Activated T-cell treated with anti-CD3 and anti-CD28 coated beads, Interleukin-2, amount 50 U/mL, for 72 hours (primary cell): Measurements from ENCODE around the gene CRYBG3. TPM values are rescaled to one million over a fixed set of nuclear protein-coding genes. Genes with fewer than 3 reads are reported as not detected.

Experiments
- ATAC-seq, 2 donors: fragments of 150-1000 bp; cut with Tn5 transposase; replicated peaks in 1 of 2; 2 replicates each; pipeline ENCODE4 v1.10.0; 2021; ENCODE audit warnings: moderate library complexity in 2 of 2, mild to moderate bottlenecking in 1 of 2
- DNase-seq, 2 donors: peaks; one replicate each; pipeline ENCODE4 v3.0.0; 2021 to 2022; ENCODE audit warnings: mixed read lengths in 1 of 2
- H3K27ac Mint-ChIP-seq: one replicate; pipeline ENCODE4 v1.8.0; 2022; ENCODE audit warnings: mild to moderate bottlenecking, moderate library complexity, mixed read lengths
- H3K27me3 Mint-ChIP-seq: one replicate; pipeline ENCODE4 v1.8.0; 2022; ENCODE audit warnings: low read depth, mixed read lengths
- H3K36me3 Mint-ChIP-seq, 2 donors: one replicate each; pipeline ENCODE4 v1.8.0; 2022; ENCODE audit warnings: mixed read lengths in 2 of 2, mild to moderate bottlenecking in 1 of 2; ENCODE audit not compliant: insufficient read depth in 2 of 2
- H3K4me1 Mint-ChIP-seq: one replicate; pipeline ENCODE4 v1.8.0; 2022; ENCODE audit warnings: low read depth, mixed read lengths
- H3K4me3 Mint-ChIP-seq, 2 donors: one replicate each; pipeline ENCODE4 v1.8.0; 2022; ENCODE audit warnings: mild to moderate bottlenecking in 2 of 2, mixed read lengths in 2 of 2, moderate library complexity in 2 of 2
- H3K9me3 Mint-ChIP-seq, 2 donors: one replicate each; pipeline ENCODE4 v1.8.0; 2022; ENCODE audit warnings: mixed read lengths in 2 of 2
- total RNA-seq, 2 donors: library from RNA; stranded (reverse); gene quantifications; one replicate each; pipeline ENCODE4 v1.2.3, GENCODE V29; 2022

Gene CRYBG3
- total RNA-seq, 2 donors from 2014 or later: 3.4 to 4.0 TPM

DNA sequence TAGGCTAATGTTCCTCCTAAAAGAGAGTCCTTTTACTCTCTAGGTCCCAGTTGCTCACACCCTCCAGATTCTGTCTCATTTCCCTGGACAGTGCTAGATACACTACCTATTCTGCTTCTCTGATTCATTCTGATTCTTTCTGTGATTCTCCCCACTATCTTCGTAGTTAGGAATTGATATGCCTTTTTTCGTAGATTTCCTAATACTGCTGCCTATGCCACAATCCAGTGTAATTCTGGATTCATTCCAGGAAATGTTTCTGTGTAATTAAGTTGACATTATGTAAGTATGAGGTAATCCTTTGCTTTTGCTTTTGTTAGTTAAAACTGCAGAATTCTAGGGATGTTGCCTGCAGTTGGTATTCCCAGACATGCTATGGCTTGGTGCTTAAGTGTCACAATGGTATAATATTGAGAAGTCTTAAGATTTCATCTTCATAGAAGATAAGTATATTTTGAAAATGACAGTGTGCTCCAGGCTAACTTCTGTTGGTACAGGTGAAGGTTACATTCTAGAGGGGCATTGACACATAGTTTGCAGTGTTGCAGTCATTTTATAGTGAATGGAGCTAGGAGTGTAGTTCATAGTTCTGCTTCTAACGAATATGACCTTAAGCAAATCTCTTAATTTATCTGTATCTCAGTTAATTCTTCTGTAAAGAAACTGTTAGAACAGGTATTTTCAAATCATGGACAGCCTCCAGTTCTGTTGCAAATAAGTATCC lies 96.2 kb downstream of the CRYBG3 start:
- H3K36me3 Mint-ChIP-seq: peaks cover 4 to 6% of the 10 kb centered on the region in 2 donors
- ATAC-seq: no peak
- no peaks in the 10 kb centered on the region for H3K27me3 Mint-ChIP-seq
- DNase-seq: no peak
- H3K27ac Mint-ChIP-seq: no peak overlapping the region
- no peaks in the 10 kb centered on the region for H3K4me1 Mint-ChIP-seq
- H3K9me3 Mint-ChIP-seq: peaks cover 0 to 2% of the 10 kb centered on the region in 2 donors
- H3K4me3 Mint-ChIP-seq: no peak overlapping the region

DNA sequence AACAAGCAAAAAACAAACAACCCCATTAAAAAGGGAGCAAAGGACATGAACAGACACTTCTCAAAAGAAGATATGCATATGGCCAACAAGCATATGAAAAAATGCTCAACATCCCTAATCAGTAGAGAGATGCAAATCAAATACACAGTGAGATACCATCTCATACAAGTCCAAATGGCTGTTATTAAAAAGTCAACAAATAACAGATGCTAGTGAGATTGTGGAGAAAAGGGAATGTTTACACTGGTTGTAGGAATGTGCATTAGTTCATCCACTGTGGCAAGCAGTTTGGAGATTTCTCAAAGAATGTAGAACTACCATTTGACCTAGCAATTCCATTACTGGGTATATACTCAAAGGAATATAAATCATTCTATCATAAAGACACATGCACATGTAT lies 105.9 kb downstream of the CRYBG3 start:
- H3K4me1 Mint-ChIP-seq: no peaks in the 10 kb centered on the region
- ATAC-seq (no peak), DNase-seq (no peak)
- no peaks in the 10 kb centered on the region for H3K27me3 Mint-ChIP-seq
- H3K27ac Mint-ChIP-seq: no peak overlapping the region
- peaks cover 4 to 6% of the 10 kb centered on the region in 2 donors for H3K36me3 Mint-ChIP-seq
- no peak overlapping the region for H3K4me3 Mint-ChIP-seq
- H3K9me3 Mint-ChIP-seq: no peaks in the 10 kb centered on the region

DNA sequence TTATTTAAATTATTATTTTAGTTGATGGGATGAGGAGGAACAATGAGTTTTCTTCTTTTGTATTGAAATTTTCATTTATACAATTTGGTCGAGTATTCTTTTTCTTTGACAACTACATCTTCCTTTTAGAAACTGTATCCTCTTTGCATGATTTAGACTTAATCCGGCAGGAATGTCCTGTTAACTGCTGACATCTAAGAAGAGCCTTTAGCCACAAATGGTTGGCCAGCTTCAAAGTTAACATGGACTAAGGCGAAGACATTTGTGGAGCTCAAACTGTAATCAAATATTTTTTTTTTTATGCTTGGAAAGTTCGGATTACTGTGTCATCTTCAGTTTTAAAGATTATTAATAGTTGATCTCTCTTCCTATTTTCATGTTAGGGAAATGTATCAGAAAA lies 107.2 kb downstream of the CRYBG3 start:
- Mint-ChIP-seq H3K27me3 (no peaks in the 10 kb centered on the region), H3K4me3 (no peak overlapping the region), H3K27ac (no peak overlapping the region), H3K4me1 (no peaks in the 10 kb centered on the region), H3K9me3 (no peaks in the 10 kb centered on the region), H3K36me3 (peaks cover 4 to 6% of the 10 kb centered on the region in 2 donors)
- DNase-seq (no peak), ATAC-seq (no peak)

DNA sequence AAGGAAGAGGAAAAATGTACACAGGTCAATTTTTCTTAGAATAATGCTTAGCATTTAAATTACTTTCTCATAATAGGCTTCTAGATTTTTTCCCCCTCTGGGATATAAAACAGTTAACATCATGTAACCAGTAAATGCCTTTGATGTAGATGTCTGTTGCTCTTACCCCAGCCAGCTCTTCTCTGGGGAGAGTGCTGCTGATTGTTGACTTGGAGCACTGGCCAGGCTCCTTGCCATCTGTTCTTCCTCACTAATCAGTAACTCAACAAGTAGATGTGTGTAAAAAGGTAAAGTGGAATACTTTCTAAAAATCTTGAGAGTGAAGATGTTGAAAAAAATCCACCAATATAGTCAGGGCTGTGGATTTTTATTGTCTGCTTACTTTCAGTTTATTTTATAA lies 108.2 kb downstream of the CRYBG3 start:
- ATAC-seq (no peak), DNase-seq (no peak)
- Mint-ChIP-seq H3K9me3 (no peaks in the 10 kb centered on the region), H3K4me1 (peaks cover 6% of the 10 kb centered on the region), H3K27me3 (no peaks in the 10 kb centered on the region), H3K4me3 (no peak overlapping the region), H3K27ac (no peak overlapping the region), H3K36me3 (peaks cover 2 to 6% of the 10 kb centered on the region in 2 donors)

DNA sequence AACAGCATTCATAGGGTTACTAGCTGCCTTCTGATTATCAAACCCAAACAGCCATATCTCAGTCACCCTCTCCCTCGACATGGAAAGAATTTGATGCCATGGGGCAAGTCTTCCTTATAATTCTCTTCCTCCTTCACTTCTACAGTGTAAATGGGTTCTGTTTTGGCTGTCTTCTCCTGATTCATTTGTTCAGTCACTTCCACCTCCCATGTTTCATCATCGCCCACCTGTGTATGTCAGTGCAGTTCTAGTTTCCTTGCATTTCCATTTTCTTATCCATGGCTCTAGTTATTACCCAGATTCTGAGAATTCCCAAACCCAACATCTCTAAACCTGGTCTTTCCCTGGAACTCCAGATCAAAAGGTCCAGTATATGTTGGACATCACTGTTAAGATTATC lies 109.4 kb downstream of the CRYBG3 start:
- Mint-ChIP-seq H3K36me3 (peaks cover 4 to 10% of the 10 kb centered on the region in 2 donors), H3K9me3 (no peaks in the 10 kb centered on the region), H3K4me3 (no peak overlapping the region), H3K27ac (no peak overlapping the region), H3K4me1 (peaks cover 18% of the 10 kb centered on the region), H3K27me3 (no peaks in the 10 kb centered on the region)
- no peak for ATAC-seq
- no peak for DNase-seq

DNA sequence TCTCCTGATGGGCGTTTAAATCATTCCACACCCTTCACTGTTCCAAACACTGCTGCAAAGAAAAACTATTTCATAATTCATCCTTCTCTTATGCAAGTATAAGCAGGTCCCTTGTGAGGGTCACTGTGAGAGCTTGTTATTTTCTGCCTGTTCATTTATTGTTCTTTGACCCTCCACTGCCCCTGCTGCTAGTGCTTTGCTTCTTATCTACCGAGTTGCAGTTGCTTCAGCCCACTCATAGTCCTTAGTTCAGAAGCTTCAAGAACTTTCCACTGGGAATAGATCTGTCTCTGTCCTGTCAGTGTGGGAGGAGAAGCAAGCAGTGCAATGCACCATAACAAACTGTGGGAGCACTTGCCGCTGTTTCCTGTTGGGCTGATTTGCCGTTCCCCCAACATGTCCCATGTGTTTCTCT lies 110.6 kb downstream of the CRYBG3 start:
- H3K4me3 Mint-ChIP-seq: no peak overlapping the region
- H3K27ac Mint-ChIP-seq: no peak overlapping the region
- DNase-seq (no peak), ATAC-seq (no peak)
- peaks cover 30% of the 10 kb centered on the region for H3K4me1 Mint-ChIP-seq
- H3K27me3 Mint-ChIP-seq: no peaks in the 10 kb centered on the region
- H3K36me3 Mint-ChIP-seq: peaks cover 4 to 10% of the 10 kb centered on the region in 2 donors
- no peaks in the 10 kb centered on the region for H3K9me3 Mint-ChIP-seq

DNA sequence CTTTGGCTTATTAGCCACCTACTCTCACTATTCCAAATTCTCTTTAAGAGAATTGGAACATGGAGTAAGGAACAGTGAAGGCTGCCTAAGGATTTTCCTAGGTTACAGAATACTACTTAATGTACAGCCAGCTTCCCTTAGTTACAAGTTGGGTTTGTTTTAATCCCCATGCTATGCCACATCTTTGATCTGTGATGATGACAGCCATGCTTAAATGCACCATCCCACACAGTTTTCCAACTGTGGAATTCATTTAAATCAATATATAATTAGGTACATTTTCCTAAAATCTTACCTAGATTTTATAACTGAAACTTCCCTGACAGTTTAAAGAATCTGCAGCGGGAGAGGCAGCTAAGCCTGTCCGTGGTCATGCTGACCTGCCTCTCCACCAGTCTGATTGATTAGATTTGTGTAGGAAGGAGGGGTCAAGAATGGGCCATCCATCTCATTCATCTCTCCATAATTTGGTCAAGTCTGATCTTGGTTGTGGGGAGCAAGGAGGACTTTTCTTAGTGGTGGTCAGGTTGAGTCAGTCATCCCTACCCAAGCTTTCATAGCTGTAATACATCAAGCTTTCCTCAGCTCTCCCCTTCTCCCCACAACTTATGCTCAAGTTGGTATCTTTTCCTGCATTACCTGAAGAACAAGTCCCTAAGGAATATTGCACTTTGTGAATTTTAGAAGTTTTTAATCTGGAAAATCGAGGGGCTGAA lies 113.3 kb downstream of the CRYBG3 start:
- Mint-ChIP-seq H3K4me3 (no peak overlapping the region), H3K9me3 (no peaks in the 10 kb centered on the region), H3K27ac (no peak overlapping the region), H3K4me1 (peaks cover 34% of the 10 kb centered on the region), H3K36me3 (peaks cover 4 to 10% of the 10 kb centered on the region in 2 donors), H3K27me3 (no peaks in the 10 kb centered on the region)
- DNase-seq: no peak
- no peak for ATAC-seq

DNA sequence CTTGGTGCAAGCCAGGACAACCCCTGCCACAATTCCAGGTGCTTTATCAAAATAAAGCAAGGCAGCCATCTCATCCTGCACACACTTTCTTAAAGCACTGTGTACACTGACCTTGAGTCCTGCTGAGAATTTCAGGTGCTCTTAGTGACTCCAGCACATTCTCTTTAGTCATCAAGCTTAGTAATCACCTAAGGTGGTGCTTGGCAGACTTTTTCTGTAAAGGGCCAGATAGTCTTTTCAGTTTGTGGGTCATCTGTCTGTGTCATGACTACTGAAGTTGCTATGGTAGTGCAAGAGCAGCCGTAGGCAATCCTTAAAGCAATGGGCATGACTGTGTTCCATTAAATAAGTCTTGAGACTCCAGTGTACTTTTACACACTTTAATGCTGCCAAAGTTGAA lies 114.0 kb downstream of the CRYBG3 start:
- DNase-seq (no peak), ATAC-seq (peak; percentile 73 to 74)
- no peaks in the 10 kb centered on the region for H3K9me3 Mint-ChIP-seq
- peaks cover 34% of the 10 kb centered on the region for H3K4me1 Mint-ChIP-seq
- H3K27me3 Mint-ChIP-seq: no peaks in the 10 kb centered on the region
- no peak overlapping the region for H3K4me3 Mint-ChIP-seq
- H3K27ac Mint-ChIP-seq: no peak overlapping the region
- peaks cover 4 to 8% of the 10 kb centered on the region in 2 donors for H3K36me3 Mint-ChIP-seq

DNA sequence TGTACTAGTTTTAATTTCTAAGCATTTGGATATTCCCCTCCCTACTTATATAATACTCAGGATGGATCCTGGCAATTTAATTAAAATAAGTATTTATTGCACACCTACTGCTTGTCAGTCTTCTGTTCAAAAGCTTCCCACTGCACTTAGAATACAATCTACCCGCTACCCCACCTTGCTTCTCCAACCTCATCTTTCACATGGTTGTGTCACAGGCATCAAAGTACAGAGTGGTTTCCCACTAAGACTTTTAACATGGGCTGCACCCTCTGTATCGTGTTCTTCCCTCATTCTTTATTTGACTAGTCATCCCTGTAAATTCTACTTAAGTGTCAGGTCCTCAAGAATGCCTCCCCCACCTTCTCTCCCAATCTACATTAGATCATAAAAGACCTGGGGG lies 115.4 kb downstream of the CRYBG3 start:
- no peaks in the 10 kb centered on the region for H3K9me3 Mint-ChIP-seq
- H3K27ac Mint-ChIP-seq: peak overlapping the region; percentile 2
- DNase-seq: no peak
- peaks cover 2 to 6% of the 10 kb centered on the region in 2 donors for H3K36me3 Mint-ChIP-seq
- H3K4me1 Mint-ChIP-seq: peaks cover 34% of the 10 kb centered on the region
- no peak overlapping the region for H3K4me3 Mint-ChIP-seq
- H3K27me3 Mint-ChIP-seq: no peaks in the 10 kb centered on the region
- no peak for ATAC-seq

DNA sequence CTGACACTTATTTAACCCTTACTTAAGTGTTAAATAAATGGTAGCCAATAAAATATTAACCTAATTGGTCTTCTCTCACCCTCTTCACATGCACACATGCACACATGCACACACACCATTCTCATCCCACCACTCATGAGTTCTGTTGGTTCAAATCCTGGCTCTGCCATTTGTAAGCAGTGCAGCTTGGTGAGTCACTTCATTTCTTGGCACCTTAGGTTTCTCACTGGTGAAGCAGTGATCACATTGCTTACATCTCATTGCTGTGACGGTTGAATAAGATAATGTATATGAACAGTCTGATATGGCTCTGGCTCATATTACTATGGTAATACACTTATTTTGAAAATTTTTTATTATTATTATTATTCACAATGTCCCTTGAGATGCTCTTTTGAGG lies 116.6 kb downstream of the CRYBG3 start:
- Mint-ChIP-seq H3K4me3 (no peak overlapping the region), H3K4me1 (peaks cover 45% of the 10 kb centered on the region), H3K27ac (no peak overlapping the region), H3K36me3 (peaks cover 5 to 6% of the 10 kb centered on the region in 2 donors), H3K9me3 (no peaks in the 10 kb centered on the region), H3K27me3 (no peaks in the 10 kb centered on the region)
- ATAC-seq (no peak), DNase-seq (no peak)

DNA sequence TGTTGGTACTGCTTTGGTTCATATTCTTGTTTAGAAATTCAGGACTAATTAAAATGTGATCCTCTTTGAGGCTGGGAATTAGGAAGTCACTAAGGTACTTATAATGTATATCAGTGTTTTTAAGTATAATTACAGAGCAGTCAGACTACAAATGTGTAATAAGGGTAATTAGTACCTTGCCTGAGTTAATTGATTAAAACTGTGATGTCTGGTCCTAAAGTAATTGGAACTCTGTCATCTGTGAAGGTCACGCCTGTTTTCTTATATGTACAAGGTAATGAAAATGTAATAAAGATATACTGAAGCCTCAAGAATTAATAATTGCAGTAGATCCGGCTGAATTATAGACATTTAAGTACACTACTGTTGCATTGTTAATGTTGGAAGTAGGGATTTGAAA lies 117.6 kb downstream of the CRYBG3 start:
- Mint-ChIP-seq H3K27ac (no peak overlapping the region), H3K9me3 (no peaks in the 10 kb centered on the region), H3K36me3 (peaks cover 6 to 7% of the 10 kb centered on the region in 2 donors), H3K4me3 (no peak overlapping the region), H3K27me3 (no peaks in the 10 kb centered on the region), H3K4me1 (peaks cover 53% of the 10 kb centered on the region)
- DNase-seq (no peak), ATAC-seq (no peak)

DNA sequence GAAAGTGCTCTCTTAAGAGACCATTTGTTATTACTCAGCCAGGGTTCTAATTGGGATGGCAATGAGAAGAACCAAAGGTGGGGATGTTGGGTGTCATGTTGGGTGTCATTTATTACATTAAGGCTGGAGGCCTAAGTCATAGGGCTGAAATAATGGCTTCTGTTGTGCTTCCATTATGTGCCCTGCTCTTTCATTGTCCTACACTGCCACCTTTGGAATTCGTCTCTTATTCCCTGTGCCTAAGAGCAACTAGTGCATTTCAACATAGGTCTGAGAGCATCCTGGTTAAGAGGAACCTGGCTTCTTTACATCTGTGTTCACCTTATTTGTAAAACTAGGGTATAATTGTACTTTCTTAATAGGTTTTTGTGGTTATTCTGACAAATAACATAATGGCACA lies 118.2 kb downstream of the CRYBG3 start:
- no peak for DNase-seq
- no peaks in the 10 kb centered on the region for H3K9me3 Mint-ChIP-seq
- H3K4me1 Mint-ChIP-seq: peaks cover 47% of the 10 kb centered on the region
- H3K4me3 Mint-ChIP-seq: no peak overlapping the region
- peaks cover 6 to 8% of the 10 kb centered on the region in 2 donors for H3K36me3 Mint-ChIP-seq
- ATAC-seq: no peak
- no peaks in the 10 kb centered on the region for H3K27me3 Mint-ChIP-seq
- H3K27ac Mint-ChIP-seq: no peak overlapping the region

DNA sequence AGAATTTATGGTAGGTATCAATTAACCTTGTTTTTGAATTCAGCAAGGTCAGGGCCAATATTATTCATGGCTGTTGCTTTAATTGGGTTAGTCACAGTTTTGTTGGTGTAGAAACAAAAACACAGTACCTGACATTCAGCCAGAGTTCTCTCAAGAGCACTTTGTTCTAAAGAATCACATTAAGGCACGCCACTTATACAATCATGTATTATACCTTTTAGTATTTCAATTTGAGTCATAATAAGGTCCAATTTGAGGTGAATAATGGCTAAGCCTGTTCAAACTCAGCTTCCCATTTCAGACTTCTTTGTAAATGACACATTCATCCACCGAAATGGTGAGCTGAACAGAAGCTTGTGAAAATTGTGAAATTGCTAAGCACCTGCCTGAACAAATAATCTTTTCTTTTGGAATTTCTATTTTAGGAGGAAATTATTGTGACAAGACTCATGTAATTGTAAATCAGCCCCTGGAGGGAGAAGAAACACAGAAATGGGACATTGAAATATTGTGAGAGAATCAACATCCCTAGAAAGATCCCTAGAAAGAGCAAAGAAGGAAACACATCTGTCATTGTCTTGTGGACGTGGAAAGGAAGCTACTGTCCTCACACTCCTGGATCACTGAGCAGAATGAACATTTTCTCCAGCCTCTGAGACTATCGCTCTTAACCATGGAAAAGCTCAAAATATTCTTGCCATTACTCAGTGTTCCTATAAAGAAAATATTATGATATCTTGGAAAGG lies 121.2 kb downstream of the CRYBG3 start:
- peaks cover 19% of the 10 kb centered on the region for H3K4me1 Mint-ChIP-seq
- no peaks in the 10 kb centered on the region for H3K27me3 Mint-ChIP-seq
- ATAC-seq: peak; percentile 88 to 94
- peak overlapping the region; percentile 37 to 38 for H3K4me3 Mint-ChIP-seq
- peak overlapping the region; percentile 77 for H3K27ac Mint-ChIP-seq
- H3K9me3 Mint-ChIP-seq: no peaks in the 10 kb centered on the region
- no peak for DNase-seq
- peaks cover 4 to 12% of the 10 kb centered on the region in 2 donors for H3K36me3 Mint-ChIP-seq
